Ascending aorta (tissue), 2 donors: ENCODE data around the gene METTL5. TPM values are rescaled to one million over a fixed set of nuclear protein-coding genes. Genes with fewer than 3 reads are reported as not detected.

Experiments used
- DNase-seq, 2 donors: peaks; one replicate each; pipeline ENCODE4 v3.0.0-alpha.2; 2019; ENCODE audit warnings: low spot score in 2 of 2
- H3K27ac ChIP-seq, 2 donors: fragments of 200-600 bp; sonication (generic); one replicate each; pipeline ENCODE4 v1.5.1; 2016 to 2017; ENCODE audit warnings: mild to moderate bottlenecking in 1 of 2
- H3K27me3 ChIP-seq: fragments of 200-600 bp; sonication (generic); one replicate; pipeline ENCODE4 v1.5.1; 2017
- H3K36me3 ChIP-seq, 2 donors: fragments of 200-600 bp; sonication (generic); one replicate each; pipeline ENCODE4 v1.5.1; 2016
- H3K4me1 ChIP-seq, 2 donors: fragments of 200-600 bp; sonication (generic); one replicate each; pipeline ENCODE4 v1.5.1; 2016 to 2017; ENCODE audit warnings: mild to moderate bottlenecking in 1 of 2
- H3K4me3 ChIP-seq, 2 donors: fragments of 200-600 bp; sonication (generic); one replicate each; pipeline ENCODE4 v1.5.1; 2016 to 2017; ENCODE audit warnings: mild to moderate bottlenecking in 1 of 2
- H3K9me3 ChIP-seq, 2 donors: fragments of 200-600 bp; sonication (generic); one replicate each; pipeline ENCODE4 v1.5.1; 2016
- CTCF ChIP-seq, 3 experiments: fragments of 200-600 bp in 2 of 3; fragments of 450-650 bp in 1 of 3; sonication (generic) in 2 of 3; IDR thresholded peaks; one replicate each; pipeline ENCODE4 v1.5.1; 2016 to 2019; ENCODE audit warnings: antibody characterized with exemption in 3 of 3, mild to moderate bottlenecking in 1 of 3, moderate library complexity in 1 of 3
- intact Hi-C: fragments of 100-400 bp; cut with DNase I; formaldehyde crosslinking; loops from one replicate; pipeline ENCODE4 v1.15.1; 2023
- total RNA-seq: library from RNA; depleted of rRNA; stranded (reverse); fragments of >200 nt; gene quantifications from one replicate; pipeline ENCODE4 v1.1.0, GENCODE V29; 2016

METTL5 gene
- total RNA-seq, 1 donor from 2014 or later: 42.6 TPM

GRCh38 chr2:169765523-169765922, 59.2 kb downstream of the METTL5 start:
- intact Hi-C loops: no loop called here

DNA sequence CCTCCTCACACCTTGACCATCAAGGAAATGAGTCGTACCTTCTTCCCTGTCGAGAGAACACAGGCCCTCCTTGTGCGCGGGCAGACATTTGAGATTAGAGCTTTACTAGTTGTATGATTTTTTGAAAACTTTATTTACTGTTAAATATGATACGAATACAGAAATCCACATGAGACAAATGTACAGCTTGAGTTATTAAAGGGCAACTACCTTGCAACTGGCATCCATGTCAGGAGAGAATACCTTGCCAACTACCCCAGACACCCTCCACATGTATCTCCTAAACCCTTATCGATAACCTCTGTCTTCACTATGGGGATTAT, 62.8 kb downstream of the METTL5 start:
- DNase-seq: no peak
- Histone ChIP-seq H3K9me3 (no peaks in the 10 kb centered on the region), H3K27me3 (no peaks in the 10 kb centered on the region), H3K27ac (no peak overlapping the region), H3K4me3 (no peak overlapping the region), H3K4me1 (no peaks in the 10 kb centered on the region), H3K36me3 (no peaks in the 10 kb centered on the region)
- intact Hi-C loops: no loop called here
- TF ChIP-seq CTCF (IDR thresholded peaks at IDR 0.05): no peak

More at GRCh38 chr2:169765523-169765922, 59.2 kb downstream of the METTL5 start:
- no peak for TF ChIP-seq CTCF (IDR thresholded peaks at IDR 0.05)
- Histone ChIP-seq H3K27ac (no peak overlapping the region), H3K4me1 (no peaks in the 10 kb centered on the region), H3K36me3 (no peaks in the 10 kb centered on the region), H3K4me3 (no peak overlapping the region), H3K27me3 (no peaks in the 10 kb centered on the region), H3K9me3 (no peaks in the 10 kb centered on the region)
- DNase-seq: no peak

Other genes with a start within 250 kb of the METTL5 start
- gene PPIG, start 240.6 kb downstream of the METTL5 start, total RNA-seq: 30.2 TPM
- not detected for gene CFAP210, start 130.5 kb downstream of the METTL5 start, total RNA-seq
- not detected for gene PHOSPHO2, start 130.4 kb downstream of the METTL5 start, total RNA-seq
- 1.9 TPM for gene KLHL23, start 91.1 kb downstream of the METTL5 start, total RNA-seq
- 42.6 TPM for gene SSB, start 26.0 kb downstream of the METTL5 start, total RNA-seq
- gene UBR3, start 2.5 kb upstream of the METTL5 start, total RNA-seq: 37.7 TPM